RCC 7860 (cell line): ENCODE measurements around the gene ELK3.
A peak's percentile ranks its signal among the peaks of the same experiment; 100 is the strongest.

Experiments
- DNase-seq: peaks from one replicate; pipeline ENCODE4 v3.0.0-alpha.2; 2015; ENCODE audit warnings: low spot score
- FAIRE-seq: peaks from 2 replicates; lab custom pipeline; 2012; peaks lifted over from hg19 to GRCh38; lab: Jason Lieb, UNC

Gene ELK3

DNA sequence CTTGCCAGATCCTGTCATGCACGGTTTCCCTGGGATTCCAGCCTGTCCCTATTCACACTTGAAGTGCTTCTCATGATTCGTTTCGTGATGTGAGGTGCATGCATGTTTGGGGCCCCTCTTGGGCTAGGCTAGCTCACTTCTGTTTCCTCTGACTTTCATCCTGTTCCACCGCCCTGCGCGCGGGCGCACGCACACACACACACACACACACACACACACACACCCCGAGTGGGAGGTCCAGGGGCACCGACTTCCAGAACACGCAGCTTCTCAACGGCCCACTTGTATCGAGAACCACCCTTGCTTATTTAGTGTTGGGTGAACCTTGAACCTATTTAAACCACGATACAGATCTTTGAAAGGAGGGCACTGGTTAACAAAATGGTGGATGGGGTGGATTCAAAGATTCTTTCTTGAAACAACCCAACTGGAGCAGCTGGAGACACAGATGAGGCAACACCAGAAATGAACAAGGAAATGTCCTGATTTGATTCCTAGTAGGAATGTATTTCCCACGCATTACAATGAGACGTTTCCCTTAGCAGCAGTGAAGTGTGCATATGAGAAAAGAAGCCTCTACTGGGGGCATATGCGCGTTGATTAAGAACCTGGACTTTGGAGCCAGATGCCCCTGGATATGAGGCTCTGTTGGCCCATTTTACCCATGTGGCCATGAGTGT lies 16.3 kb downstream of the ELK3 start:
- DNase-seq (no peak), FAIRE-seq (no peak)

DNA sequence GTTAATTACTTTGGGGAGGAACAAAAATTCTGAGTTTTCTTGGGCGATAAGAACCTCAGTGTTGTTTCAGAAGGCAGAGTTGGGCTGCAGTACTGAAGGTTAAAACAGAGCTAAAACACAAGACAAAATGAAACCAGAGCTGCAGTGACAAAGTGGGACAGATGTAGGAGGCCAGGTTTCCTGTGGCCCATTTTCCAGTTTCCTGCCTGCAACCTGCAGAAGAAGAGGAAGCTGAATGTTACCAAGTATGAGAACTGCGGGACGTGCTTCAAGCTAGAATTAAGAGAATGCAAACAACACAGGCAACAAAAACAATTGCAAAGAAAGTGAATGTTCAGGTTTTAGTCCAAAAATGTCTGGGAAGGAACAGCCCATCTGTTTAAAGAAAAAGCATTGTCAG lies 17.8 kb downstream of the ELK3 start:
- DNase-seq (no peak), FAIRE-seq (no peak)

- no peak for FAIRE-seq
- no peak for DNase-seq
Measured at GRCh38 chr12:96212456-96213375, 18.5 kb downstream of the ELK3 start.

DNA sequence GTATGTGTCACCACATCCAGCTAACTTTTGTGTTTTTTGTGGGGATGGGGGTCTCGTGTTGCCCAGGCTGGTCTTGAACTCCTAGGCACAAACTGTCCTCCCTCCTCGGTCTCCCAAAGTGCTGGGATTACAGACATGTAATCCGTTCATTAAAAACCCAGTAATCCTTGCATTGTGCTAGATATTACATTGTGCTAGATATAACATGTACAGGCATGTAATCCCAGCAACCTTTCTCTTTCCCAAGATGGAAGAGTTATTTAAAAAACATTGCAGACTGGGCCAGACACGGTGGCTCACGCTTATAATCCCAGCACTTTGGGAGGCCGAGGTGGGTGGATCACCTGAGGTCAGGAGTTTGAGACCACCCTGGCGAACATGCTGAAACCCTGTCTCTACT lies 19.7 kb downstream of the ELK3 start:
- DNase-seq, result no peak
- no peak for FAIRE-seq

DNA sequence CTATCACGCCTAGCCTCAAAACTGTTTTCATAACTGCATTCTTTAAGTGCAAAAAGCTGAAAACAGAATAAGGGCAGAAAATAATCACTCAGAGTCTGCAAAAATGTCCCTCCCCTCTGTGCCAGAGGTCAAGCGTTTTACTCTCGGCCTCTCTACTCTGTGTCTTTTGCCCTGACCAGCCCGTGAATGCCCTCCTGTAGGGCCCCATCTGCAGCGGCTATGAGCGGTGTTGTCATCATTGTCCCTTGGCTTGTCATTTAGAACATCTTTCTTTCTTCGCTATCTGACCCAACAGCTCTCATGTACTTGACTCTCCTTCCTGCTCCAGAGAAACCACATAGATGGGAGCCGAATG lies 21.7 kb downstream of the ELK3 start:
- FAIRE-seq, result no peak

GRCh38 chr12:96218989-96219678 lies 25.0 kb downstream of the ELK3 start:
- DNase-seq (peak; percentile 16), FAIRE-seq (no peak)

More for the DNA sequence above, 21.7 kb downstream of the ELK3 start:
- no peak for DNase-seq

- DNase-seq, result peak; percentile 97
- FAIRE-seq, result peak; percentile 86
Measured at GRCh38 chr12:96219700-96220206, 25.6 kb downstream of the ELK3 start.

DNA sequence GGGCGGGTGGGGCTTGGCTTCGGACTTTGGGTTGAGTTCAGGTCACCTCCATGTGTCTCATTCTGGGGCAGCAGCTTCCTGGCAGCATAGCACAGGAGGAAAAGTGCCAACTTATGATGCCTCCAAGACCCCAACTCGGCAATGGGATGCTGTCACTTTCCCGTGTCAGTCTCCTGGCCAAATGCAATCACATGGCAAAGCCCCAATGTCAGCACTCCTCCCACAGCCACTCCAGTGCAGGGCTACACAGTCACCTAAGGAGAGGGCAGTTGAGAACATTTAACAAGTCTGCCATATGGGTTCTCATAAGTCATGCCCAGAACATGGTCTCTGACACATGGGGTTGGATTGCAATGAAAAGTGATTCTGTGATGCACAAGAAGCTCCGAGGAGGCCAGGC lies 26.7 kb downstream of the ELK3 start:
- no peak for FAIRE-seq

GRCh38 chr12:96221391-96221790 lies 27.2 kb downstream of the ELK3 start:
- no peak for FAIRE-seq
- no peak for DNase-seq

More for the DNA sequence above, 26.7 kb downstream of the ELK3 start:
- DNase-seq, result no peak

- FAIRE-seq, result no peak
- no peak for DNase-seq
Measured at GRCh38 chr12:96223411-96224218, 29.4 kb downstream of the ELK3 start.

- DNase-seq (no peak), FAIRE-seq (no peak)
Measured at GRCh38 chr12:96224219-96224615, 30.0 kb downstream of the ELK3 start.

DNA sequence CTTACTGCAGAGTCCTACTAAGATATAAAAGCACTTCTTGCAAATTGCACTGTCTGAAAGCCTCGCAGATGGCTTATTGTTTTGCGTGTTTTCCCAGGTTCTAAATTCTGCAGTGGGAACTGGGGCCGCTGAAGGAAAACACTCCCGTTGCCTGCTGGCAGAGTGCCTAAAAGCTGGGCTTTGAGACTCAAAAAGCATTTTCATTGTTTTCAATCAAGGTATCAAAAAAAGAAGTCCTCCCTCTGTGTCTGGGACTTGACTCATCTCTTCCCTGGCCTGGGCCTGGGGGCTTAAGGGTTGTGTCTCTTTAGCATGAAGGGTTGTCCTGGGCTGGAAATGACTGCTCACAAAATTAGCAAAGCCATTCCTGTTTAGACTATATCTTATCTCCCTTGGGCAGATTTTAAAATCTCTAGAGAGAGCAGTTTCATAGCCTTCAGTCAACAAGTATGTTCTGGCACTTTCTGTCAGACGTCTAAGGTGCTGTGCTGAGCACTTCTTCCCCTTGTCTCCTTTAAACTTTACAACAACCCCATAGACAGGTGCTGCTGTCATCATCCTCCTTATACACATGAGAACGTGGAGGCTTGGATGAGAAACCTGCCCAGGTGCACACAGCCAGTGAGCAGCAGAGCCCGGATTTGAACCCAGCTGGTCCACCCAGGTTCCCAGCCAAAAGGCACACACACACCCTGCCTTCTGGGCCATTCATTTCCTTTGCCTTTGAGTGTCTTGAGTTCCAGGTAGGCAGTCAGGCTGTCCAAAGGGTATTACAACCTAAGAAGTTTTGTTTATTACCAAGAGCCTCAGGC lies 31.1 kb downstream of the ELK3 start:
- no peak for FAIRE-seq
- DNase-seq, result no peak

DNA sequence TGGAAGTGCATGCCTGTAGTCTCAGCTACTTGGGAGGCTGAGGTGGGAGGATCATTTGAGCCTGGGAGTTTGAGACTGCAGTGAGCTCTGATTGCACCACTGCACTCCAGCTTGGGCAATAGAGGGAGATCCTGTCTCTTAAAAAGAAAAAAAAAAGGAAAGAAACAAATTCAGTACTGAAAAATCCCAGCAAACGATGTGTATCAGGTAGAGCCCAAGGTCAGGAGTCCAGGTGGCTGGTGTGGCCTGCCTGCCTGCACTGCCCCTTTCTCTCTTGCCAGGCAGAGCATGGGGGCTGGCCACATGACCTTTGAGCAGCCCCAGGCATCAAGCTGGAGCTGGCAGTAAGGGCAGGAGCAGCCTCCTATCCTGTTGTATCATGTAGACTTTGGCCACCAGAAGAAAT lies 31.8 kb downstream of the ELK3 start:
- FAIRE-seq (no peak), DNase-seq (no peak)

- FAIRE-seq (no peak), DNase-seq (no peak)
Measured at GRCh38 chr12:96226401-96226800, 32.2 kb downstream of the ELK3 start.

GRCh38 chr12:96226801-96227348 lies 32.7 kb downstream of the ELK3 start:
- no peak for DNase-seq
- no peak for FAIRE-seq

DNA sequence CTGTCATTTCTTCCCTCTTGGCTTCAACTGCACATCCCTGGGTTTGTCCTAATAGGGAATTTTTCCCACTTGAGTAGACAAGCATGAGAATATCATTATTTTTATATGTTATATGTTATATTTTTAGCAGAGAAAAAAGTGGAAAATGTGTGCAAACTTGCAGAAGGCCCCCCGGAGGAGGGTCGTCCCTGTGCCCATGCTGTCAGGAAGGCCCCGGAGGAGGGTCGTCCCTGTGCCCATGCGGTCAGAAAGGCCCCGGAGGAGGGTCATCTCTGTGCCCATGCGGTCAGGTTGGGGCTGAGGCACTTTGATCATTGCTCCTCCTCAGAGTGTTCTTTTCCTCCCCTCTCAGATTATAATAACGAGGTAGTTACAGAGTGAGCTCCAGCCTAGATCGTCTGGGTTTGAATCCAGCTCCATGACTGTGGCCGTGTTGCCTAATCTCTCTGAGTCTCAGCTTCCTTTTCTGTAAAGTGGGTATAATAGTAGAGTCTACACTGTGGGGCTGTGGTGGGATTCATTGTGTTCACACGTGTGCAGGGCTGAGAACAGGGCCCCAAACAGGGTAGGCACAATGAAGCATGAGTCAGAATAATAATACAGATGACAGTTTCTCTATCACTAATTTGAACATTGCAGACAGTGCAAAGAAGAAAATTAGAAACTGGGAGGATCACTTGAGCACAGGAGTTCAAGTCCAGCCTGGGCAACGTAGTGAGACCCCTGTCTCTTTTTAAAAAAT lies 33.4 kb downstream of the ELK3 start:
- no peak for FAIRE-seq
- no peak for DNase-seq

DNA sequence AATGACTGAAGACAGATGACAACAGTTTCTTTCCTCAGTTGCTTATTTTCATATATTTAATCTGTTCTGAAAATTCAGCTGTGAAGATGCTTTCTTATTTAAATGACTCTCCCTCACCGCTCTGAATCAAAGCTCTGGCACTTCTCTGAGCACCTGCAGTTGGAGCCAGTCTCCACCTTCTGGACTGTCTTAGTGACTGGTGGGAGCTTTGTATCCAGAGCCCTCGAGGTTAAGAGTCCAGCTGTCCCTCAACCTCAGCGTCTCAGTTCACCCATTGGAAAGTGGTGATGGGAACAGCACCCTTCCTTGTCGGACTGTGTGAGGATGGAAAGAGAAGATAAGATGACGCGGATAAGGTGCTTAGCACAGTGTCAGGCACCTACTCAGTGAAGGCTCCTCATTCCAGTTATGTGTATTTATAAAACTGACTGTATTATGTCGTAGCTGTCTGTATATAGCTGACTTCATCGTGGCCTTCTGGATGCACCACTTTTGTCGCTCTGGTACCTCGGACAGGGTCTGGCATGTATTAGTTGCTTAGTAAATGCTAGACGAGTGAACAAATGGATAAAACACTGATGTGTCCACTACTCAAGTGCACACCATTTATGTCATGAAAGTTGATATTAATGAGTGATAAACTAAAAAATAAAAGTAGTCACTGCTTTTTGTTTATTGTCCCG lies 34.5 kb downstream of the ELK3 start:
- DNase-seq, result no peak
- no peak for FAIRE-seq

GRCh38 chr12:96230646-96231045 lies 36.5 kb downstream of the ELK3 start:
- FAIRE-seq (no peak), DNase-seq (no peak)
